ENCODE results near the gene EP400.

The EP400 gene, protein sequence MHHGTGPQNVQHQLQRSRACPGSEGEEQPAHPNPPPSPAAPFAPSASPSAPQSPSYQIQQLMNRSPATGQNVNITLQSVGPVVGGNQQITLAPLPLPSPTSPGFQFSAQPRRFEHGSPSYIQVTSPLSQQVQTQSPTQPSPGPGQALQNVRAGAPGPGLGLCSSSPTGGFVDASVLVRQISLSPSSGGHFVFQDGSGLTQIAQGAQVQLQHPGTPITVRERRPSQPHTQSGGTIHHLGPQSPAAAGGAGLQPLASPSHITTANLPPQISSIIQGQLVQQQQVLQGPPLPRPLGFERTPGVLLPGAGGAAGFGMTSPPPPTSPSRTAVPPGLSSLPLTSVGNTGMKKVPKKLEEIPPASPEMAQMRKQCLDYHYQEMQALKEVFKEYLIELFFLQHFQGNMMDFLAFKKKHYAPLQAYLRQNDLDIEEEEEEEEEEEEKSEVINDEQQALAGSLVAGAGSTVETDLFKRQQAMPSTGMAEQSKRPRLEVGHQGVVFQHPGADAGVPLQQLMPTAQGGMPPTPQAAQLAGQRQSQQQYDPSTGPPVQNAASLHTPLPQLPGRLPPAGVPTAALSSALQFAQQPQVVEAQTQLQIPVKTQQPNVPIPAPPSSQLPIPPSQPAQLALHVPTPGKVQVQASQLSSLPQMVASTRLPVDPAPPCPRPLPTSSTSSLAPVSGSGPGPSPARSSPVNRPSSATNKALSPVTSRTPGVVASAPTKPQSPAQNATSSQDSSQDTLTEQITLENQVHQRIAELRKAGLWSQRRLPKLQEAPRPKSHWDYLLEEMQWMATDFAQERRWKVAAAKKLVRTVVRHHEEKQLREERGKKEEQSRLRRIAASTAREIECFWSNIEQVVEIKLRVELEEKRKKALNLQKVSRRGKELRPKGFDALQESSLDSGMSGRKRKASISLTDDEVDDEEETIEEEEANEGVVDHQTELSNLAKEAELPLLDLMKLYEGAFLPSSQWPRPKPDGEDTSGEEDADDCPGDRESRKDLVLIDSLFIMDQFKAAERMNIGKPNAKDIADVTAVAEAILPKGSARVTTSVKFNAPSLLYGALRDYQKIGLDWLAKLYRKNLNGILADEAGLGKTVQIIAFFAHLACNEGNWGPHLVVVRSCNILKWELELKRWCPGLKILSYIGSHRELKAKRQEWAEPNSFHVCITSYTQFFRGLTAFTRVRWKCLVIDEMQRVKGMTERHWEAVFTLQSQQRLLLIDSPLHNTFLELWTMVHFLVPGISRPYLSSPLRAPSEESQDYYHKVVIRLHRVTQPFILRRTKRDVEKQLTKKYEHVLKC (N-terminal part only)

DNA sequence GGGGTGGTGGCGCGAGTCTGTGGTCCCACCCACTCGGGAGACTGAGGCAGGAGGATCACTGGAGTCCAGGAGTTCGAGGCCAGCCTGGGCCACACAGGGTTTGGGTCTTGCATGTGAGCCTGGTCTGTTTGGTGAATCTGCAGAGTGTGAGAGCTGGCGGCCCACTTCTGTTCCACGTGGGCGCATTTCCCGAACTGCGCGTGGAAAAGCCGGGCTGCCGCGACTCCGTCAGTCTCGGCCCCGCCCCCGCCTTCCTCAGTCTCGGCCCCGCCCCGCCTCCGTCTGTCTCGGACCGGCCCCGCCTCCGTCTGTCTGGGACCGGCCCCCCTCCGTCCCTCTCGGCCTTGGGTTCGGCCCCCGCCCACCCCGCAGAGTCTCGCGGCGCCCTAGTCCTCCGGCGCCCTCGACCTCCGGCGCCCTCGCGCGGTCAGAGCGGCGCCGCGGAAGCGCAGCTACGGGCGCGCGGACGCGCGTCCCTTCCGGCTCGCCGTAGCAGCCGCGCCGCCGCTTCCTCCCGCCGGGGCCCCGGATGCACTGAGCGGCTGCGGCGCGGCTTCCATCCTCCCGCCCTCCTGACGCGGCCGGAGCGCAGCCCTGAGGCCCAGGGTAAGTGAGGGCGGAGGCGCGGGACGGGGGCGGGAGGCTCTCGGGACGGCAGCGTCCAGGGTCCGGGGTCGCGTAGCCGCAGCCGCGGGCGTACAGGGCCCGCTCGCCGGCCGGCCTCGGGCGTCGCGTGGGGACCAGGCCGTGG lies at the start of gene EP400:
EP400 (plus strand) TSS at position 512 of the 751 bp plus-strand sequence. CDS start 10,678 bp downstream, outside the sequence.
- in situ Hi-C loops (cut with MboI; ENCODE audit: low sequenced_read_pairs): no loop called here

GRCh38 chr12:131900397-131900796 lies 49.3 kb upstream of the EP400 start:
- in situ Hi-C loops (cut with MboI; ENCODE audit: low sequenced_read_pairs): no loop called here

DNA sequence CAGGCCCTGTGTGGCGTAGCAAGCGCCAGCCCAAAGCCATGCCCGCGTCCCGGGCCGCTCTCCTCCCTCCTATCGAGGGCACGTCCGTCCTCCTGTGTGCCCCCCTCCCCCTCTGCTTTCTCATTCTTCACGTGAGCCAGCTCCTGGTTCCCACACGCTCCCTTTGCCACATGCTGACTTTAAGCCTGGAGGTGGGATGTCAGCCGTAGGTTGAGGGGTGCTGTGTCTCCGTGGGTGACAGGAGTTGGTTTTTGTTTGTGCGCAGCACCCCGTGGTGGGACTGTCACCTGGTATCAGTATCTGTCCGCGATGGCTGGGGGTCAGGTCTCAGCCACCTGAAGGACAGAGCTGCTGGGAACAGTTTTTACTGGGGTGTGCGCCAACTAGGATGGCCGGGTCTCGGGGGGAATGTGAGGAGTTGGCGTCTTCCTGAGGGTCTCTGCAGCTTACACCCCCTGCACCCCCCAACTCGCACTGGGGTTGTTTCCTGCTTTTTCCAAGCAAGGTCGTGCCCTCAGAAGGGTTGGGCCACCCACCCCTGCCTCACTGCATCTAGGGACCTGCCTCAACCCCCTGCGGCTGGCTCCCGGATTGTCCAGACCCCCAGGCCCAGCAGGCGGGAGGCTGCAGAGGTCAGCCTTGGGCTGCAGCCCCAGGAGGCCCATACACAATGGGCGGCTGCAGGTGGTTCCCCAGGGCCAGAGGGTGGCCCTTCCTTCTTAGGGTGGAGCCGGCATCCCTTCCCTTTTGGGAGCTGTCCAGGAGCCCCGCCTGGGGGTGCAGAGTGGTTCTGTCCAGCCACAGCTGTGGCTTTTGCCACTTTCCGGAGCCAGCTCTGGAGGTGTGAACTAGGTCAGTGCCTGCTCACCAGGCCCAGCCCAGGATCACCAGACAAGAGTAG lies 48.1 kb upstream of the EP400 start:
- in situ Hi-C loops (cut with MboI; ENCODE audit: low sequenced_read_pairs): no loop called here

GRCh38 chr12:131902332-131903241 lies 47.2 kb upstream of the EP400 start:
- in situ Hi-C loops (cut with MboI; ENCODE audit: low sequenced_read_pairs): no loop called here

DNA sequence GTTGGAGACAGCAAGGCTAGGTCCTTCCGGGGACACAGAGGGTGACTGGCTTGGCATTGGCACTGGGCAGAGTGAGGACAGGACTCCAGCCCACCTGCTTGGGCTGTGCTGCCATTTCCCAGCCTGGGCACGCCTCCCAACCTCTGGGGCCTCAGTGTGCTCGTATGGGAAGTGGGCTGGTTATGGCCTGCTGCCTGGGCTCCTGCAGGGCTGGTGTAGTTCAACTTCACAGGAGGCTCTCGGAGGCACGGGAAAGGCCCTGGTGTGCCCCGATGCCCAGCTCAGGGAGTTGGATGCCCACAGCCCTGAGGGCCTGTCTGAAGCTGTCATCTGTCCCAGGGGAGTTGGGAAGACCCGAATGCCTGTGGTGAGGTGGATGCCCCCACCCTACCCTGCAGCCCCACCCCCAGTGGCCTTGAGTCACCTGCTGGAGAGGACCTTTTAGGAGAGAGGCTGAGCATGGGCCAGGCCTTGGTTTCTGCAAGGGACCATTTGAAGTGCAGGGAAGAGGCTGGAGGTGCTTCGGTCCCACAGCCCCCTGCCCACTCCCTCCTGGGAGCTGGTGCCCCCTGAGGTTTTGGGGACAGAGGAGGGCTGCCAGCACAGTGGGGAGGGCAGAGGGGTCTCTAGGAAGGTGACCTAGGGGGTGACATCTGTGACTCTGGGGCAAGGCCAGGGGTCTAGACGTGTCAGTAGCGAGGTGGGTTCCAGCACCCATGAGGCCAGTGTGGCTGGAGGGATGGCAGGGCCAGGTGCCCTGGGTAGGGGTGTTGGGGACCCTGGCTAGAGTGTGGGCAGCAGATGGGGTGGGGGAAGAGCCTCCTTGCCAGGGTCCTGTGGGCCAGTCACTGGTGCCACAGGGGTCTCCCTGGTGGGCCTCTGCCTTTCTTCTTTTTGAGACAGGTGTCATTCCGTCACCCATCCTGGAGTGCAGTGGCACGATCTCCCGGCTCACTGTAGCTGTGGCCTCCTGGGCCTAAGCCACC lies 46.2 kb upstream of the EP400 start:
- in situ Hi-C loops (cut with MboI; ENCODE audit: low sequenced_read_pairs): no loop called here

DNA sequence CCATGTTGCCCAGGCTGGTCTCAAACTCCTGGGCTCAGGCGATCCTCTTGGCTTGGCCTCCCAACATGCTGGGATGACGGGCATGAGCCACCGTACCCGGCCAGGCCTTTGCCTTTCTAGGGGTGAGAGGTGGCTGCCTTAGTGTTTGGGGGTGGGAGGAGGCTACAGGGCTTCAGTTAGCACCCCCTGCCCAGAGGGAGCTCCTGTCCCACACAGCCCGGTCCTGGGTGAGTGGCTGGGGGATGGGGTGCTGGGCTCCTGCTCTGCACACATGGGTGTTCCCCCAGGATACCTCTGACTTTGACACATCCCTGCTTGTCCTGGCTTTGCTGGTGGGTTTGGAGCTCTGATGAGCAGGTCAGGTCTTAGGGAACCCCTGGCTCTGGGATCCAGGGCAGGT lies 45.4 kb upstream of the EP400 start:
- in situ Hi-C loops (cut with MboI; ENCODE audit: low sequenced_read_pairs): no loop called here

DNA sequence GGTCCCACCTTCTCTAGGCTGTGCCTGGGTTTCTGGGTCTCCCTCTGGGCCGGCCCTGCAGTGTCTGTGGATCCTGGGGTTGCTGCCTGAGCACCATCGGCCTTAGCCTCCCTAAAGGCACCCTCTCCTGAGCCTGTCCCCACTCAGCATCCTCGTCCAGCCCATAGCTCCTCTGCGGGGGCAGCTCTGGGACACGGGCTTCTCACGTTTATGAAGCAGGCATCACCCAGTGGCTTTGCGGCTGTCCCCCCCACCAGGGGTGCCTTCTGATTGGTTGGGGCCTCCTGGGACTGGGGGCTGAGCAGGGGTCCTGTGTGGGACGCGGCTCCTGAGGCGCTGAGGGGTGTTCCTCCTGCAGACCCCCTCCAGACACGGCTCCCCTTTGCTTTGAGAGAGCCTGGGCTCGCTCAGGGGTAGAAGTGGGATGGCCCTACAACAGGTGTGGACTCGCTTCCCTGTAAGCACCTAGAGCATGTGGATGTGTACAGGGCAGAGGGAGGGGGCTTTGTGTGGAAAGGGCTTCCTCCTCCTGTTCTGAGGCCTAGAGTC lies 44.6 kb upstream of the EP400 start:
- in situ Hi-C loops (cut with MboI; ENCODE audit: low sequenced_read_pairs): no loop called here

DNA sequence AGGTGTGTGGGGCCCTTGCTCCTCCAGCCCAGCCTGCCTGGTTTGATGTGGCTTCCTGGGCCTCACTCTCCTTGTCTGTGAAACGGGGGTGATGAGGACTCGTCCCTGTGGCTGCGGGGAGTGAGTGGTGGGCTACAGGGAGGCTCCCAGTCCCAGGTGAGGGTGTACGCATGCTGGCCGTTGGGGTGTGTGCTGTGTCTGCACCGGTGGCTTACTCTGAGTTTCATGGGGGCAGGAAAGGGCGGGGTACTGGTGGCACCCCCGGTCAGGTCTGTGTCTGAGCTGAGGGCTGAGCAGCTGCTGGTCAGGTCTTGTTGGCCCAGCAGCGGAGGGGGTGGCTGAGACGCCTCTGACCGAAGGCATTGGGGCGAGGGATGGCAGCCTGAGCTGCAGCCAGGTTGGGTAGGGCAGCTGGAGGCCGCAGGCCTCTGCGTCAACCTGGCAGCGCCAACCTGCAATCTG lies 44.1 kb upstream of the EP400 start:
- in situ Hi-C loops (cut with MboI; ENCODE audit: low sequenced_read_pairs): no loop called here

GRCh38 chr12:131907379-131908091 lies 42.2 kb upstream of the EP400 start:
- in situ Hi-C loops (cut with MboI; ENCODE audit: low sequenced_read_pairs): no loop called here

GRCh38 chr12:131908092-131909080 lies 41.4 kb upstream of the EP400 start:
- in situ Hi-C loops (cut with MboI; ENCODE audit: low sequenced_read_pairs): no loop called here

- in situ Hi-C loops (cut with MboI; ENCODE audit: low sequenced_read_pairs): no loop called here
Observed at GRCh38 chr12:131909081-131909751, 40.5 kb upstream of the EP400 start.

- in situ Hi-C loops (cut with MboI; ENCODE audit: low sequenced_read_pairs): no loop called here
Observed at GRCh38 chr12:131909752-131910219, 40.0 kb upstream of the EP400 start.

DNA sequence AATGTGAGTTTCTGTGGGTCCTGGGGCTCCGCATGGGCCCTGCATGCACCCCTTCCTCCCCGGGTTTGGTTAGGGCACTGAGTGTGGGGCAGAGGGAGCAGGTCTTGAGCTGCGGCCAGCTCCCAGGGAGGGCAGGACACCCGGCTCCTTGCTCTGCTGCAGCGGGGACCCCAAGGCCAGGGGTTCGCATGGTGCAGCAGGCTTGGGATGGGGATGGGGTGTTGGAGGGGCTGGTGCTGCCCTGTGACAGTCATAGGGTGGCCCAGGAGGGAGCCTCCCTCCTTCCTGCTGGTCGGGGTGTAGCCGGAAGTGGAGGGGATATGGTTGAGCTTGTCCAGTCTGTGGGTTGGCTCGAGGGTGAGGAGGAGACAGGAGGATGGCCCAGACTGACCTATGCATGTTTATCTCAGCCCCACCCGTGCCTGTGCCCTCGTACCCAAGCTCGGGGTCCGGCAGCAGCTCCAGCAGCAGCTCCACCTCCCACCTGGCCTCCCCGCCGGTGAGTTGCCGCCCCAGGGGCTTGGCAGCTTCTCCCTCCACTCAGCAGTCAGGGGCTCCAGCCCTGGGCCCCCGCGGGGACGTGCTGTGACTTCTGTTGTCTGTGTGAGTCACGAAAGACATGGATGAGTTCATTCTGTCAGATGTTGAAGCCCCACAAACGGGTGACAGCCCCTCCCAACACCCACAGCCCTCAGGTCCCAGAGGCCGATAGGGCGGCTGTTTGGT lies 39.3 kb upstream of the EP400 start:
- in situ Hi-C loops (cut with MboI; ENCODE audit: low sequenced_read_pairs): no loop called here

All from HL-60/S4 treated with retinoic acid at 250 ng/mL for 4 days and 3 days (cell line).